ENCODE data around the gene POMT2. TPM values are rescaled to one million over a fixed set of nuclear protein-coding genes. Genes with fewer than 3 reads are reported as not detected.

The POMT2 gene
- total and polyA plus RNA-seq, 2 donors (not counting 3 experiments of a cell fraction or from before 2014, with no cell fraction given), result 19.5 to 48.2 TPM

DNA sequence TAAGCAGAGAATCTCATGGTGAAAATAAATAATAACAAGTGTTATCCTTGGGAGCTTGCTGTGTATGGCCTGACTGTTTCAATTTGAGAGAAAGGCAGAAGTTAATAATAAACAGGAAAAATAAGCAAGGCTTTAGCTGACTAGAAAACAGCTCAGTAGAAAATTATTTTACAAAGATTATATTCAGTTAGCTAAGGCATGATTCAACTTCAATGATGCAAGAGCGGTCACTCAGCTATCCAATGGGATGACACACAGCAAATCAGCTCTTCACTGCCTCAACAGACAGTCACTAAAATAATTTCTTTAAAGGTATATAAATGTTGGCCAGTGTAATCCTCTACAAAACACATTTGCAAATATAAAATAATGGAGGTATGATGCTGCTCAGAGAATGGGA is 18.7 kb upstream of the POMT2 start:
- no TSS peak for BruUV-seq (replicated peaks)
- no peak for FAIRE-seq
- dilution Hi-C loops (cut with MboI; ENCODE audit: extremely low pct_ligation_motif_present, low sequenced_read_pairs) (no loop called here), intact Hi-C loops (cut with micrococcal nuclease) (no loop called here)
- no peak overlapping the region for H3K4me2 ChIP-seq (ENCODE audit: insufficient read depth, low read length)
- H3K36me3 ChIP-seq (ENCODE audit: control insufficient read depth in 2 of 2, extremely low read depth in 1 of 2, insufficient read depth in 2 of 2, low read length in 2 of 2), result peaks cover 0 to 3% of the 10 kb centered on the region in 2 experiments
- H3K27me3 ChIP-seq (ENCODE audit: control insufficient read depth in 2 of 2, insufficient read depth in 2 of 2, low read length in 2 of 2), result no peaks in the 10 kb centered on the region
- no peaks in the 10 kb centered on the region for H3K9me3 ChIP-seq (replicated peaks; ENCODE audit: control insufficient read depth, insufficient read depth, low read length)
- TF ChIP-seq FOS (IDR thresholded peaks at IDR 0.05; ENCODE audit: borderline replicate concordance, insufficient read depth, low read length), result no peak
- TF ChIP-seq, protein P1, sequence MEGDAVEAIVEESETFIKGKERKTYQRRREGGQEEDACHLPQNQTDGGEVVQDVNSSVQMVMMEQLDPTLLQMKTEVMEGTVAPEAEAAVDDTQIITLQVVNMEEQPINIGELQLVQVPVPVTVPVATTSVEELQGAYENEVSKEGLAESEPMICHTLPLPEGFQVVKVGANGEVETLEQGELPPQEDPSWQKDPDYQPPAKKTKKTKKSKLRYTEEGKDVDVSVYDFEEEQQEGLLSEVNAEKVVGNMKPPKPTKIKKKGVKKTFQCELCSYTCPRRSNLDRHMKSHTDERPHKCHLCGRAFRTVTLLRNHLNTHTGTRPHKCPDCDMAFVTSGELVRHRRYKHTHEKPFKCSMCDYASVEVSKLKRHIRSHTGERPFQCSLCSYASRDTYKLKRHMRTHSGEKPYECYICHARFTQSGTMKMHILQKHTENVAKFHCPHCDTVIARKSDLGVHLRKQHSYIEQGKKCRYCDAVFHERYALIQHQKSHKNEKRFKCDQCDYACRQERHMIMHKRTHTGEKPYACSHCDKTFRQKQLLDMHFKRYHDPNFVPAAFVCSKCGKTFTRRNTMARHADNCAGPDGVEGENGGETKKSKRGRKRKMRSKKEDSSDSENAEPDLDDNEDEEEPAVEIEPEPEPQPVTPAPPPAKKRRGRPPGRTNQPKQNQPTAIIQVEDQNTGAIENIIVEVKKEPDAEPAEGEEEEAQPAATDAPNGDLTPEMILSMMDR (IDR thresholded peaks at IDR 0.05; ENCODE audit: extremely low read depth in 1 of 2, insufficient read depth in 1 of 2, low read depth in 1 of 2, low read length in 2 of 2), result no peak
- TF ChIP-seq, protein P2, sequence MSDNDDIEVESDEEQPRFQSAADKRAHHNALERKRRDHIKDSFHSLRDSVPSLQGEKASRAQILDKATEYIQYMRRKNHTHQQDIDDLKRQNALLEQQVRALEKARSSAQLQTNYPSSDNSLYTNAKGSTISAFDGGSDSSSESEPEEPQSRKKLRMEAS (IDR thresholded peaks at IDR 0.05; ENCODE audit: insufficient read depth, insufficient read length), result no peak
- TF ChIP-seq GATA2 (IDR thresholded peaks at IDR 0.05; ENCODE audit: insufficient read depth, insufficient read length, low read depth, low read length), result no peak
- no peak for TF ChIP-seq POLR2A (IDR thresholded peaks at IDR 0.05; ENCODE audit: low read depth, low read length)
- no peak for TF ChIP-seq JUN (IDR thresholded peaks at IDR 0.05; ENCODE audit: borderline replicate concordance, insufficient read depth, insufficient read length, low read depth)
- no peak for TF ChIP-seq POLR2AphosphoS5 (IDR thresholded peaks at IDR 0.05; ENCODE audit: insufficient read depth, low read depth, low read length)
- TF ChIP-seq EZH2 (IDR thresholded peaks at IDR 0.05; ENCODE audit: borderline replicate concordance, low read depth, low read length, severe bottlenecking), result no peak
- TF ChIP-seq MYC (IDR thresholded peaks at IDR 0.05; ENCODE audit: low read depth, low read length), result no peak
- H3K4me3 ChIP-seq (replicated peaks in 1 of 3; ENCODE audit: insufficient read depth in 1 of 3, low read depth in 1 of 3, low read length in 3 of 3), result no peak overlapping the region
- POLR2A ChIA-PET, result no interaction called here
- H3K79me2 ChIP-seq (ENCODE audit: control insufficient read depth, insufficient read depth, low read length), result no peaks in the 10 kb centered on the region
- H3K27ac ChIP-seq (ENCODE audit: insufficient read depth, low read depth, low read length), result no peak overlapping the region
- H2AFZ ChIP-seq (ENCODE audit: low read depth, low read length), result no peak overlapping the region
- DNase-seq (ENCODE audit: low read depth, low spot score), result no peak
- no peak overlapping the region for H3K9ac ChIP-seq (replicated peaks; ENCODE audit: extremely low read depth, insufficient read depth, low read length)
- no peaks in the 10 kb centered on the region for H3K4me1 ChIP-seq (ENCODE audit: control insufficient read depth, extremely low read depth, insufficient read depth, low read length)
- H3K9me1 ChIP-seq (replicated peaks; ENCODE audit: control insufficient read depth, extremely low read depth, insufficient read depth, low read length), result no peaks in the 10 kb centered on the region
- CTCF ChIA-PET, result no interaction called here
- no peaks in the 10 kb centered on the region for H4K20me1 ChIP-seq (replicated peaks; ENCODE audit: control insufficient read depth, extremely low read depth, insufficient read depth, low read length)
